Astrocyte of the spinal cord (primary cell): ENCODE data around the gene PIK3R2.

Experiments used
- DNase-seq: peaks from one replicate; pipeline ENCODE4 v3.0.0; 2011; ENCODE audit warnings: low read depth, low spot score
- H3K4me3 ChIP-seq: 2 replicates; pipeline ENCODE4 v1.5.1; 2011; ENCODE audit warnings: low read depth, mild to moderate bottlenecking, low read length, moderate library complexity
- in situ Hi-C: cut with HindIII; loops from 2 replicates; pipeline ENCODE4 v1.10.0; 2017; ENCODE audit warnings: low sequenced_read_pairs
- TF ChIP-seq, protein P1 (sequence below): IDR thresholded peaks from 2 replicates; pipeline ENCODE4 v1.5.1; 2012; ENCODE audit warnings: low read depth, mild to moderate bottlenecking, low read length, inconsistent platforms

The PIK3R2 gene

DNA sequence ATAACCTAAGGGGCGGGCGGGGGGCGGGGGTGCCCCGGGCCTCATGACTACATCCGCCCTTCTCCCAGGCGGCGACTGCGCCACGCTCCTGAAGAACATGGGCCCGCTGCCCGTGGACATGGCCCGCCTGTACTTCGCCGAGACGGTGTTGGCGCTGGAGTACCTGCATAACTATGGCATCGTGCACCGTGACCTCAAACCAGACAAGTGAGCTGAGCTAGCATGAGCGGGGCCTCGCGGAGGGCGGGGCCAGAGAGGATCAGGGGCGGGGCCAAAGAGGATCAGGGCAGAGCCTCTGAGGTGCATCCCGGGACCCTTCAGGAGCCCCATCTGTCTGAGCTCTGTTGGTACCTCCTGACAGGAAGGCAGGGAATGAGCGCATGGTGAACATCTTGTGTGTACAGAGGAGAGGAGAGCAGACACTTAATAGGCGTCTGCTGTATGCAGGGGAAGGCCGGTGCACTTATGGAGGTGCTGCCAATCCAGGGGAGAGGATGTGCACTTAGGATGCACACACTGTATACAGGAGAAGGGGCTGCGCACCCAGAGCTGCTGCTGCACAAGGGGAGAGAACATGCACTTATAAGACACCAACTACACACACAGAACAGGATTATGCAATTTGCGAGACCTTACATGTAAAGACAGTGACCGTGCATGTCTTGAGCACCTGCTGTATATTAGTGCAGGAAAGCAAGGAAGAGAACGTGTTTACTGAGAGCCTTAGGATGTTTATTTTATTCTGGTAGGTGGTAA is 20.9 kb upstream of the PIK3R2 start:
- DNase-seq = no peak
- in situ Hi-C loops = no loop called here
- TF ChIP-seq, protein P1, sequence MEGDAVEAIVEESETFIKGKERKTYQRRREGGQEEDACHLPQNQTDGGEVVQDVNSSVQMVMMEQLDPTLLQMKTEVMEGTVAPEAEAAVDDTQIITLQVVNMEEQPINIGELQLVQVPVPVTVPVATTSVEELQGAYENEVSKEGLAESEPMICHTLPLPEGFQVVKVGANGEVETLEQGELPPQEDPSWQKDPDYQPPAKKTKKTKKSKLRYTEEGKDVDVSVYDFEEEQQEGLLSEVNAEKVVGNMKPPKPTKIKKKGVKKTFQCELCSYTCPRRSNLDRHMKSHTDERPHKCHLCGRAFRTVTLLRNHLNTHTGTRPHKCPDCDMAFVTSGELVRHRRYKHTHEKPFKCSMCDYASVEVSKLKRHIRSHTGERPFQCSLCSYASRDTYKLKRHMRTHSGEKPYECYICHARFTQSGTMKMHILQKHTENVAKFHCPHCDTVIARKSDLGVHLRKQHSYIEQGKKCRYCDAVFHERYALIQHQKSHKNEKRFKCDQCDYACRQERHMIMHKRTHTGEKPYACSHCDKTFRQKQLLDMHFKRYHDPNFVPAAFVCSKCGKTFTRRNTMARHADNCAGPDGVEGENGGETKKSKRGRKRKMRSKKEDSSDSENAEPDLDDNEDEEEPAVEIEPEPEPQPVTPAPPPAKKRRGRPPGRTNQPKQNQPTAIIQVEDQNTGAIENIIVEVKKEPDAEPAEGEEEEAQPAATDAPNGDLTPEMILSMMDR = no peak
- no peak overlapping the region for H3K4me3 ChIP-seq

DNA sequence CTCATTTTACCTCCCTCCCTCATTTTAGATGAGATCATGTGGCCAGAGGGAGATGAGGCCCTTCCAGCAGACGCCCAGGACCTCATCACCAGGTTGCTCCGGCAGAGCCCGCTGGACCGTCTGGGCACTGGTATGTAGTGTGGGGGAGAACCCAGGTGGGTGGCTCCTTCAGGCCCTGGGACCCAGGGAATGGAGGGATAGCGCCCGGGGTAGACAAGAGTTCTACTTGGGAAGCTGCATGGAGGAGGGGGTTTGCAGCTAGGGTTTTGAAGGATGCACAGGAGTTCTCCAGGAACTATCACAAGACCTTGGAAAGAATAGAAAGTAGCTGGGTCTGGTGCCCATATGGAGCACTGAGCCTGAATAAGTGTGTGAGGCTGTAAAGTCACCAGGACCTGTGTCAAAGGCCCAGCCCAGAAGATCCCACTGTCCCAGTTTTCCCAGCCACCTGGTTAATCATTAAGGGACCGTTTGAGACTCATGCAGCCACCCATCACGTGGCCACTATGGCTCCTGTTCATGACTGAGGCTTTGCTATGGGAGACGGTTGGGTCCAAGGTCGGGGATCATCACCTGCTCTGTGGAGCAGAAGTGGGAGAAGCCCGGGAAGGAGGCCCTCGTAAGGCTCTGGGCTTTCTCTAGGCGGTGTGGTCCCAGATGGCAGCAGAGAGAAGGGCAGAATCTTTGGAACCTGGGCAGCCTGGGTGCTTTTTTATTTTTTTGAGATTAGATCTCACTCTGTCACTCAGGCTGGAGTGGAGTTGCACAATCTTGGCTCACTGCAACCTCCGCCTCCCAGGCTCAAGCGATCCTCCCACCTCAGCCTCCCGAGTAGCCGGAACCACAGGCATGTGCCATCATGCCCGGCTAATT is 17.0 kb upstream of the PIK3R2 start:
- DNase-seq = no peak
- in situ Hi-C loops = no loop called here
- H3K4me3 ChIP-seq = no peak overlapping the region
- TF ChIP-seq, protein P1 = no peak

DNA sequence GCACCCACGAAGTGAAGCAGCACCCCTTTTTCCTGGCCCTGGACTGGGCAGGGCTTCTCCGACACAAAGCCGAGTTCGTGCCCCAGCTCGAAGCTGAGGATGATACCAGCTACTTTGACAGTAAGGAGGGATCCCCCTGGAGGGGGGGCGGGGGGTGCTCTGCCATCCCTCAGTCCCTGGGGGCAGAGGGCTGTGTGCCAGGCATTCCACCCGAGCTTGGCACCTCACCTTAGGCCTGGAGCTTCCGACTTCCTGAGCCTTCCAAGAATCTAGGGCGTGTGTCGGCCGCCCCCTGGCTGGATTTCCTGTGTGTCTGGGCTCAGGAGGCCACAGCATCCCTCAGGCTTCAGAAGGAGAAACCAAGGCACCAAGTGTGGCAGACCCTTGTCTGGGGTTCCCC is 15.7 kb upstream of the PIK3R2 start:
- DNase-seq = no peak
- H3K4me3 ChIP-seq = no peak overlapping the region
- TF ChIP-seq, protein P1 = no peak
- in situ Hi-C loops = no loop called here

DNA sequence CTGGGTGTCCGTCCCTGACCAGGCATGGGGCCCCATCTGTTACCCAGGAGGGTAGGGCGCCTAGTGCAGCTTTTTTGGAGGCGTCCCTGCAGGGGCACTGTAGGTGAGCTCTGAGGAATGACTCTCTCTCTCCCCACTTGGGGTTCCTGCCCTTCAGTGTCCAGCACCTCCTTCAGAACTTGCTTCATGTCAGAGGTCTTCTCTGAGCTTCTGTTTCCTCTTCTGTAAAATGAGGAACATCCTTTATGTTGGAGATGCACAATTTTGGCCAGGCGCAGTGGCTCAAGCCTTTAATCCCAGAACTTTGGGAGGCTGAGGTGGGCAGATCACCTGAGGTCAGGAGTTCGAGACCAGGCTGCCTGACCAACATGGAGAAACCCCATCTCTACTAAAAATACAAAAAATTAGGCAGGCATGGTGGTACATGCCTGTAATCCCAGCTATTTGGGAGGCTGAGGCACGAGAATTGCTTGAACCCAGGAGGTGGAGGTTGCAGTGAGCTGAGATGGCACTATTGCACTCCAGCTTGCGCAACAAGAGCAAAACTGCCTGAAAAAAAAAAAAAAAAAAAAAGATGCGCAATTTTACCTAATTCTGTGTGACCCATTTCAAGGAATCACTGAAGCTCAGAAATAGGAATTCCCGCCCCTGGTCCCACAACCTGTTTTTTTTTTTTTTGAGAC is 15.2 kb upstream of the PIK3R2 start:
- H3K4me3 ChIP-seq = no peak overlapping the region
- TF ChIP-seq, protein P1 = no peak
- in situ Hi-C loops = no loop called here
- no peak for DNase-seq

DNA sequence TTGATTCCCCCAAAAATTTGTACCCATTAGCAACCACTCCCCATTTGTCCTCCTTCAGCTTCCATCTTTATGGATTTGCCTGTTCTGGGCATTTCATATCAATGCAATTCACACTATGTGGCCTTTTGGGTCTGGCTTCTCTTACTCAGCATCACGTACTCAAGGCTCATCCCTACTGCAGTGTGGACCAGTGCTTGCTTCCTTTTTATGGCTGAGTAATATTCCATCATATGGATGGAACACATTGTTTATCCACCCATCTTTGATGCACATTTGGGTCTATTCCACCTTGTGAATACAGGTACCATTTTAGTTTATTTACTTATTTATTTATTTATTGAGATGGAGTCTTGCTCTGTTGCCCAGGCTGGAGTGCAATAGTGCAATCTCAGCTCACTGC is 12.5 kb upstream of the PIK3R2 start:
- no peak overlapping the region for H3K4me3 ChIP-seq
- no peak for DNase-seq
- TF ChIP-seq, protein P1 = no peak
- in situ Hi-C loops = no loop called here

DNA sequence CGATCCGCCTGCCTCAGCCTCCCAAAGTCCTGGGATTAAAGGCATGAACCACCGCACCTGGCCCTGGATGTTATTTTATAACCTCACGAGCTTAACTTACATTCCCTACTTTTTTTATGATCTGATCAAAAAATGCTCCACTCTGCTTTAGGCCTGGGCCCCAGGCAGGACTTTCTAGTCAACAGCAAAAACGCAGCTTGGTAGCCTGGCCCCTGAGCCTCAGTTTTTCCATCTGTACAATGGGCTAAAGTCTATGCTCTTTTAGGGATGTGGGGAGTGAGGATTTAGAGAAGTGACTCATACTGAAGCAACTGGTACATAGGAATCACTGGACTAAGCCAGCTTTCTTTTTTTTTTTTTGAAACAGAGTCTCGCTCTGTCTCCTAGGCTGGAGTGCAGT is 11.9 kb upstream of the PIK3R2 start:
- no peak for DNase-seq
- TF ChIP-seq, protein P1 = no peak
- in situ Hi-C loops = no loop called here
- no peak overlapping the region for H3K4me3 ChIP-seq
